ENCODE measurements around the gene TSPAN3.

TSPAN3 gene

GRCh38 chr15:77059786-77060361, 11.0 kb downstream of the TSPAN3 start:
- peak; percentile 43 for DNase-seq (ENCODE audit: low read depth)
- no peak overlapping the region for H3K4me3 ChIP-seq (replicated peaks; ENCODE audit: low read depth, low read length)
- no peak for TF ChIP-seq CTCF (IDR thresholded peaks at IDR 0.05; ENCODE audit: low read length, missing control alignments)

DNA sequence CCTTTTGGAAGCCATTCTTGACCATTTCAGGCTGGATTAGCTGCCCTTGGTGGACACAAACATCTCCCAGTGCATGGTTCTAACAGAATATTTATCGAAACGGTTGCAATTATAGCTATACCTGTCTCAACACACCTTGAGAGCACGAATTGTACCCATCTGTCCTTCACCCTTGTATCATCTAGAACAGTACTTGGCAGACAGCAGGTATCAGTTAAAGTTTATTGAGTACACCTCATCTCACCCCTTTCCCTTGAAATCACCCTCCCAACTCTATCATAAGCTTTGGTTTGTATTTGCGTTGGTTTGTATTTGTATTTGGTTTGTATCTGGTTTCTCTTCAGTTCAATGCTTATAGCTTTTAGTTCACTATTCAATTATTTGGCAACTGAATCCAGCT, 12.4 kb downstream of the TSPAN3 start:
- TF ChIP-seq CTCF (IDR thresholded peaks at IDR 0.05; ENCODE audit: low read length, missing control alignments) = no peak
- H3K4me3 ChIP-seq (replicated peaks; ENCODE audit: low read depth, low read length) = no peak overlapping the region
- DNase-seq (ENCODE audit: low read depth) = no peak

GRCh38 chr15:77057685-77058084, 13.2 kb downstream of the TSPAN3 start:
- no peak for DNase-seq (ENCODE audit: low read depth)
- no peak overlapping the region for H3K4me3 ChIP-seq (replicated peaks; ENCODE audit: low read depth, low read length)
- no peak for TF ChIP-seq CTCF (IDR thresholded peaks at IDR 0.05; ENCODE audit: low read length, missing control alignments)

- H3K4me3 ChIP-seq (replicated peaks; ENCODE audit: low read depth, low read length) = no peak overlapping the region
- DNase-seq (ENCODE audit: low read depth) = no peak
- TF ChIP-seq CTCF (IDR thresholded peaks at IDR 0.05; ENCODE audit: low read length, missing control alignments) = no peak
These were observed 13.8 kb downstream of the TSPAN3 start for GRCh38 chr15:77057072-77057471.

GRCh38 chr15:77053709-77054108, 17.2 kb downstream of the TSPAN3 start:
- H3K4me3 ChIP-seq (replicated peaks; ENCODE audit: low read depth, low read length) = no peak overlapping the region
- peak; percentile 51 for DNase-seq (ENCODE audit: low read depth)
- TF ChIP-seq CTCF (IDR thresholded peaks at IDR 0.05; ENCODE audit: low read length, missing control alignments) = no peak

DNA sequence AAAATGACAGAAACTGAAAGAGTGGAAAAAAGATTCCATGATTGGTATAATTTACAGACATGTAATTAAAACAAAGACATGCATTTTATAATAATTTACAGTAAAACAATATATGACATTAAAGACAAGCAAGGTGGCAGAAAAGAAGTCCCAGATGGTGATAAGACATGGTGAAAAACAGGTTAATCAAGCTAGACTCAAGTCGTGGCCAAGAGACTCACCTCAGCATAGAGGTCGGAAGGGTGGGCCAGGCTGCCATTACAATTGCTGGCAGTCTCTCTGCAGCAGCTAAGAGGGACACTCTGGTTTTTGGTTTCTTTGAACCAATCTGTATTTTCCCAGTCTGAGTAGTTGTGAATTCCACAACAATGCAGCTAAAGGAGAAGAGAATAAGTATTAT, 18.4 kb downstream of the TSPAN3 start:
- no peak overlapping the region for H3K4me3 ChIP-seq (replicated peaks; ENCODE audit: low read depth, low read length)
- DNase-seq (ENCODE audit: low read depth) = no peak
- TF ChIP-seq CTCF (IDR thresholded peaks at IDR 0.05; ENCODE audit: low read length, missing control alignments) = no peak

GRCh38 chr15:77048135-77048876, 22.6 kb downstream of the TSPAN3 start:
- TF ChIP-seq CTCF (IDR thresholded peaks at IDR 0.05; ENCODE audit: low read length, missing control alignments) = no peak
- no peak overlapping the region for H3K4me3 ChIP-seq (replicated peaks; ENCODE audit: low read depth, low read length)
- DNase-seq (ENCODE audit: low read depth) = no peak

Measured in fibroblast of pulmonary artery (primary cell).